Measurements from ENCODE around the gene TBXAS1.

GRCh38 chr7:139898483-139898882, 69.4 kb downstream of the TBXAS1 start:
- TF ChIP-seq, protein P1, sequence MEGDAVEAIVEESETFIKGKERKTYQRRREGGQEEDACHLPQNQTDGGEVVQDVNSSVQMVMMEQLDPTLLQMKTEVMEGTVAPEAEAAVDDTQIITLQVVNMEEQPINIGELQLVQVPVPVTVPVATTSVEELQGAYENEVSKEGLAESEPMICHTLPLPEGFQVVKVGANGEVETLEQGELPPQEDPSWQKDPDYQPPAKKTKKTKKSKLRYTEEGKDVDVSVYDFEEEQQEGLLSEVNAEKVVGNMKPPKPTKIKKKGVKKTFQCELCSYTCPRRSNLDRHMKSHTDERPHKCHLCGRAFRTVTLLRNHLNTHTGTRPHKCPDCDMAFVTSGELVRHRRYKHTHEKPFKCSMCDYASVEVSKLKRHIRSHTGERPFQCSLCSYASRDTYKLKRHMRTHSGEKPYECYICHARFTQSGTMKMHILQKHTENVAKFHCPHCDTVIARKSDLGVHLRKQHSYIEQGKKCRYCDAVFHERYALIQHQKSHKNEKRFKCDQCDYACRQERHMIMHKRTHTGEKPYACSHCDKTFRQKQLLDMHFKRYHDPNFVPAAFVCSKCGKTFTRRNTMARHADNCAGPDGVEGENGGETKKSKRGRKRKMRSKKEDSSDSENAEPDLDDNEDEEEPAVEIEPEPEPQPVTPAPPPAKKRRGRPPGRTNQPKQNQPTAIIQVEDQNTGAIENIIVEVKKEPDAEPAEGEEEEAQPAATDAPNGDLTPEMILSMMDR (IDR thresholded peaks at IDR 0.05): no peak
- TF ChIP-seq POLR2AphosphoS5 (IDR thresholded peaks at IDR 0.05) (no peak), POLR2A (IDR thresholded peaks at IDR 0.05) (no peak)
